AG04450 (cell line): ENCODE measurements around the gene PRCD. TPM values are rescaled to one million over a fixed set of nuclear protein-coding genes. Genes with fewer than 3 reads are reported as not detected.

Experiments
- CTCF ChIA-PET: fragments of 300-600, 350-600 bp; formaldehyde crosslinking; extraction: SDS; loops from one replicate; lab custom pipeline; 2022; ENCODE audit warnings: antibody characterized with exemption, inconsistent platforms; lab: Charles Lee
- POLR2A ChIA-PET: fragments of 350-600 bp; formaldehyde crosslinking; extraction: SDS; loops from one replicate; lab custom pipeline; 2021; ENCODE audit warnings: antibody characterized with exemption, inconsistent platforms; lab: Yijun Ruan, JAX
- DNase-seq: peaks from one replicate; pipeline ENCODE4 v3.0.0-alpha.2; 2011; ENCODE audit warnings: low read depth, low spot score
- H3K27ac ChIP-seq: one replicate; pipeline ENCODE4 v1.5.1; 2012; ENCODE audit warnings: low read depth, low read length, control low read depth
- H3K27me3 ChIP-seq: one replicate; pipeline ENCODE4 v1.6.0; 2012; ENCODE audit warnings: low read length; ENCODE audit not compliant: control insufficient read depth, insufficient read depth
- H3K4me3 ChIP-seq: 2 replicates; pipeline ENCODE4 v1.5.1; 2011; ENCODE audit warnings: mild to moderate bottlenecking, low read depth, low read length, control low read depth
- H3K9me3 ChIP-seq: 2 replicates; pipeline ENCODE4 v1.5.1; 2012; ENCODE audit warnings: low read length; ENCODE audit not compliant: control insufficient read depth, insufficient read depth
- CTCF ChIP-seq: IDR thresholded peaks from 2 replicates; pipeline ENCODE4 v1.5.1; 2011; ENCODE audit warnings: low read depth, low read length, control low read depth, inconsistent platforms
- polyA plus RNA-seq: library from polyadenylated mRNA; depleted of rRNA; stranded (reverse); fragments of >200 nt; gene quantifications from 2 replicates; pipeline ENCODE4 v1.2.3, GENCODE V29; 2011

PRCD gene
- polyA plus RNA-seq, 1 experiment, result 0.69 TPM

- ChIA-PET CTCF (interaction anchor here (1.1 to 3.5 kb wide), 2 partner anchors 30 to 39 kb away, joined by 3 to 11 read pairs; partner anchors contain the start of gene AANAT), POLR2A (interaction anchor here (0.6 to 0.8 kb wide), 2 partner anchors 11 to 100 kb away, joined by 3 to 4 read pairs; no protein-coding TSS in a partner anchor)
- Histone ChIP-seq H3K27me3 (no peaks in the 10 kb centered on the region), H3K9me3 (no peaks in the 10 kb centered on the region; the same call in 1 of the 2 replicates), H3K4me3 (peak overlapping the region; percentile 31), H3K27ac (peak overlapping the region; percentile 97)
- no peak for TF ChIP-seq CTCF
- DNase-seq, result no peak
Observed at GRCh38 chr17:76497699-76497978, 42.2 kb upstream of the PRCD start.

GRCh38 chr17:76497979-76498875, 41.6 kb upstream of the PRCD start:
- DNase-seq, result peak; percentile 76
- H3K27me3 ChIP-seq, result no peaks in the 10 kb centered on the region
- CTCF ChIA-PET, result interaction anchor here (0.5 to 3.5 kb wide), 4 partner anchors 20 to 40 kb away, joined by 3 to 11 read pairs (median 3); partner anchors contain the start of gene AANAT
- H3K27ac ChIP-seq, result peak overlapping the region; percentile 97
- no peak for TF ChIP-seq CTCF
- peak overlapping the region; percentile 31 for H3K4me3 ChIP-seq
- POLR2A ChIA-PET, result interaction anchor here (0.6 to 0.9 kb wide), 4 partner anchors 25 to 1630 kb away, joined by 3 read pairs; partner anchors contain the start of gene AANAT
- H3K9me3 ChIP-seq, result no peaks in the 10 kb centered on the region; the same call in 1 of the 2 replicates

GRCh38 chr17:76498876-76499251, 41.0 kb upstream of the PRCD start:
- POLR2A ChIA-PET, result interaction anchor here (0.6 to 0.9 kb wide), 4 partner anchors 25 to 1629 kb away, joined by 3 to 9 read pairs (median 3); partner anchors contain the start of gene AANAT
- no peak overlapping the region for H3K4me3 ChIP-seq
- no peak for DNase-seq
- CTCF ChIA-PET, result interaction anchor here (0.5 to 3.5 kb wide), 4 partner anchors 19 to 40 kb away, joined by 3 to 11 read pairs (median 4); no protein-coding TSS in a partner anchor
- peak overlapping the region; percentile 97 for H3K27ac ChIP-seq
- H3K27me3 ChIP-seq, result no peaks in the 10 kb centered on the region
- no peak for TF ChIP-seq CTCF
- H3K9me3 ChIP-seq, result no peaks in the 10 kb centered on the region; the same call in 1 of the 2 replicates

GRCh38 chr17:76499267-76499667, 40.6 kb upstream of the PRCD start:
- Histone ChIP-seq H3K27ac (peak overlapping the region; percentile 97), H3K27me3 (no peaks in the 10 kb centered on the region), H3K4me3 (no peak overlapping the region), H3K9me3 (no peaks in the 10 kb centered on the region; the same call in 1 of the 2 replicates)
- ChIA-PET POLR2A (interaction anchor here (0.6 to 0.7 kb wide), 2 partner anchors 176 to 1629 kb away, joined by 3 to 9 read pairs; no protein-coding TSS in a partner anchor), CTCF (interaction anchor here (0.5 to 3.5 kb wide), 4 partner anchors 19 to 41 kb away, joined by 3 to 11 read pairs (median 4); no protein-coding TSS in a partner anchor)
- no peak for TF ChIP-seq CTCF
- no peak for DNase-seq
